Heart left ventricle (tissue), 16 donors: ENCODE measurements around the gene SMARCB1. TPM values are rescaled to one million over a fixed set of nuclear protein-coding genes. Genes with fewer than 3 reads are reported as not detected.
A peak's percentile ranks its signal among the peaks of the same experiment; 100 is the strongest.

Source experiments
- ATAC-seq, 4 donors: fragments of 200-7000 bp; cut with Tn5 transposase; one replicate each; pipeline ENCODE4 v1.9.1; 2020 to 2022; ENCODE audit warnings: moderate library complexity in 4 of 4, mild to moderate bottlenecking in 3 of 4, moderate number of reproducible peaks in 1 of 4
- DNase-seq, 5 donors: peaks; one replicate each; pipeline ENCODE4 v3.0.0-alpha.2; 2020
- H3K27ac ChIP-seq, 12 donors: fragments of 200-600 bp; sonication (generic) in 4 of 12; one replicate each; pipeline versions ENCODE4 v1.5.0 to v1.8.0; 2016 to 2022; ENCODE audit warnings: mild to moderate bottlenecking in 2 of 12
- H3K27me3 ChIP-seq, 9 donors: fragments of 200-600 bp; sonication (generic) in 2 of 9; one replicate each; pipeline versions ENCODE4 v1.5.1 to v1.8.0; 2016 to 2022; ENCODE audit warnings: mild to moderate bottlenecking in 3 of 9
- H3K36me3 ChIP-seq, 9 donors: fragments of 200-600 bp; sonication (generic) in 2 of 9; one replicate each; pipeline versions ENCODE4 v1.5.0 to v1.8.0; 2018 to 2022; ENCODE audit warnings: mild to moderate bottlenecking in 2 of 9
- H3K4me1 ChIP-seq, 12 donors: fragments of 200-600 bp; sonication (generic) in 4 of 12; one replicate each; pipeline versions ENCODE4 v1.5.0 to v1.8.0; 2016 to 2022; ENCODE audit warnings: mild to moderate bottlenecking in 3 of 12
- H3K4me3 ChIP-seq, 12 donors: fragments of 200-600 bp; sonication (generic) in 4 of 12; one replicate each; pipeline versions ENCODE4 v1.5.0 to v1.8.0; 2017 to 2022; ENCODE audit warnings: mild to moderate bottlenecking in 9 of 12, moderate library complexity in 4 of 12
- H3K9me3 ChIP-seq, 12 donors: fragments of 200-600 bp; sonication (generic) in 4 of 12; one replicate each; pipeline versions ENCODE4 v1.5.0 to v1.8.0; 2016 to 2022; ENCODE audit warnings: mild to moderate bottlenecking in 1 of 12
- POLR2A ChIP-seq, 2 donors: fragments of 450-650 bp; IDR thresholded peaks; one replicate each; pipeline ENCODE4 v1.6.1; 2017; ENCODE audit warnings: antibody characterized with exemption in 2 of 2, mild to moderate bottlenecking in 2 of 2, moderate library complexity in 2 of 2
- WGBS, 4 donors: extraction: QIAGEN DNeasy Blood & Tissue Kit in 2 of 4; methylation state at CpG; one replicate each; pipeline versions ENCODE4 v1.1.5 to v1.1.7; 2013 to 2018; 5-methylcytosine and 5-hydroxymethylcytosine counted together
- intact Hi-C, 10 donors: fragments of 100-400 bp; cut with DNase I; formaldehyde crosslinking; loops; one replicate each; pipeline versions ENCODE4 v1.11.1 to v1.14.2; 2022
- polyA plus RNA-seq, 2 donors: library from polyadenylated mRNA; stranded (reverse); fragments of 200-250 nt; gene quantifications; one replicate each; pipeline ENCODE4 v1.2.3, GENCODE V29; 2013
- total RNA-seq, 9 donors: library from RNA; depleted of rRNA in 2 of 9; stranded (reverse); fragments of >200 nt in 2 of 9; fragmentation: NEBNext Ultra II Directional in 3 of 9; extraction: Animal tissue kit (Norgen Biotek cat#: 25700) in 3 of 9; gene quantifications; one replicate each; pipeline versions ENCODE4 v1.1.0 to v1.2.4, GENCODE V29; 2016 to 2023
- TF ChIP-seq, protein P1 (sequence below), 12 donors: fragments of 200-600 bp; sonication (generic) in 4 of 12; IDR thresholded peaks; one replicate each; pipeline versions ENCODE4 v1.5.0 to v1.8.0; 2018 to 2022; ENCODE audit warnings: antibody characterized with exemption in 12 of 12, mild to moderate bottlenecking in 5 of 12
- donor health status: ischemic (EF 13 %, LVEDD 7.1; RV severe dilation, severe dysfunction).
- donor health status: healthy with polysubstance abuse.
- donor health status: DM: no; HTN: yes; CAD: no.
- donor health status: DM: no; HTN: no; CAD: no.
- donor health status: ischemic (EF 25% LVEDD 6.9; RV normal size, moderate dysfunction).
- donor health status: ischemic (EF 25% LVEDD 5.7; RV mildly dilated, moderate dysfunction).
- donor health status: healthy.
- donor health status: DM: yes; HTN: yes; CAD: no.
- donor health status: ischemic (EF 35%, LVEDD 5.7; RV mildly dilated, moderate dysfunction).
- donor health status: nonischemic (EF 11% LVEDD 7.7; RV severe dilation, severe dysfunction).
- donor health status: DM: yes; HTN: yes; CAD: no.
- donor health status: PGD.
- donor health status: ischemic (EF 29% LVEDD 5.4; RV normal size, mild dysfunction).
- donor health status: nonischemic (EF 23%, LVEDD 6.1; RV moderate dilation, normal function).

The SMARCB1 gene
- total and polyA plus RNA-seq, 11 donors: 30.2 to 75.3 (median 45.6) TPM

DNA sequence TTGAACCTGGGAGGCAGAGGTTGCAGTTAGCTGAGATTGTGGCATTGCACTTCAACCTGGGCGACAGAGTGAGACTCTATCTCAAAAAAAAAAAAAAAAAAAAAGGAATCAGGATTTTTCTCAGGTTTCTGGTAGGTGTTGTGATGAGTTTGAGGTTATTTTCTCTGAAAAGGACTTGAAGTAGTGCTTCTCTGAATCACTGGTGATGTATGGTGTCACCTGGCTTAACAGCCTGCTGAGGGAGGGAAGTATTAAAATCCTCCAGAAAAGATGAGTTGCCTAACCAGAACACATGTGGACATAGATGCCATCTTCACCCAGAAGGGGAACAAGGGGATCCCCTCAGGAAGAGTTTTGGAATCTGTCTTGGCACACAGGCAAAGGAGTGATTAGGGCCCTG is 20.1 kb downstream of the SMARCB1 start:
- Histone ChIP-seq H3K27ac (no peak overlapping the region), H3K9me3 (no peaks in the 10 kb centered on the region), H3K36me3 (peaks cover 0 to 99% (median 77%) of the 10 kb centered on the region in 9 donors), H3K4me1 (peaks cover 0 to 5% (median 0%) of the 10 kb centered on the region in 12 donors), H3K4me3 (no peak overlapping the region), H3K27me3 (no peaks in the 10 kb centered on the region)
- ATAC-seq (no peak), DNase-seq (no peak)
- intact Hi-C loops: no loop called here
- 89 to 100% (median 94%) methylated on average over 1 of the region's 1 CpG for whole genome bisulfite sequencing, 4 donors
- TF ChIP-seq POLR2A (IDR thresholded peaks at IDR 0.05): no peak
- TF ChIP-seq, protein P1, sequence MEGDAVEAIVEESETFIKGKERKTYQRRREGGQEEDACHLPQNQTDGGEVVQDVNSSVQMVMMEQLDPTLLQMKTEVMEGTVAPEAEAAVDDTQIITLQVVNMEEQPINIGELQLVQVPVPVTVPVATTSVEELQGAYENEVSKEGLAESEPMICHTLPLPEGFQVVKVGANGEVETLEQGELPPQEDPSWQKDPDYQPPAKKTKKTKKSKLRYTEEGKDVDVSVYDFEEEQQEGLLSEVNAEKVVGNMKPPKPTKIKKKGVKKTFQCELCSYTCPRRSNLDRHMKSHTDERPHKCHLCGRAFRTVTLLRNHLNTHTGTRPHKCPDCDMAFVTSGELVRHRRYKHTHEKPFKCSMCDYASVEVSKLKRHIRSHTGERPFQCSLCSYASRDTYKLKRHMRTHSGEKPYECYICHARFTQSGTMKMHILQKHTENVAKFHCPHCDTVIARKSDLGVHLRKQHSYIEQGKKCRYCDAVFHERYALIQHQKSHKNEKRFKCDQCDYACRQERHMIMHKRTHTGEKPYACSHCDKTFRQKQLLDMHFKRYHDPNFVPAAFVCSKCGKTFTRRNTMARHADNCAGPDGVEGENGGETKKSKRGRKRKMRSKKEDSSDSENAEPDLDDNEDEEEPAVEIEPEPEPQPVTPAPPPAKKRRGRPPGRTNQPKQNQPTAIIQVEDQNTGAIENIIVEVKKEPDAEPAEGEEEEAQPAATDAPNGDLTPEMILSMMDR (IDR thresholded peaks at IDR 0.05): no peak

DNA sequence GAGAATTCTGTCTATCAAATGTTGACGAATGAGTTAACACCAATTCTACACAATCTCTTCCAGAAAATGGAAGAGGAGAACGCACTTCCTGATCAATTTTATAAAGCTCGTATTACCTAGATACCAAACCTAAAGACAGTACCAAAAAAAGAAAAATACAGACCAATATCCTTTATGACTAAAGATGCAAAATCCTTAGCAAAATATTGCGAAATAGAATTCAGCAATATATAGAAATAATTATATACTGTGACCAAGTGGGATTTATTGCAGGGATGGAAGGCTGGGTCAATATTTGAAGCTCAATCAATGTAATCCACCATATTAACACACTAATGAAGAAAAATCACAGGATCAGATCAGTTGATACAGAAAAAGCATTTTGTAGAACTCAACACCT is 25.6 kb downstream of the SMARCB1 start:
- H3K9me3 ChIP-seq: no peaks in the 10 kb centered on the region
- intact Hi-C loops: no loop called here
- H3K27ac ChIP-seq: peak overlapping the region in 1 of 12 donors; percentile 40
- H3K4me1 ChIP-seq: peaks cover 0 to 19% (median 8%) of the 10 kb centered on the region in 12 donors
- H3K27me3 ChIP-seq: no peaks in the 10 kb centered on the region
- H3K4me3 ChIP-seq: no peak overlapping the region
- DNase-seq (no peak), ATAC-seq (no peak)
- no peak for TF ChIP-seq POLR2A (IDR thresholded peaks at IDR 0.05)
- TF ChIP-seq, protein P1 (IDR thresholded peaks at IDR 0.05): no peak
- peaks cover 0 to 90% (median 68%) of the 10 kb centered on the region in 9 donors for H3K36me3 ChIP-seq
- 96 to 97% (median 96%) methylated on average over 4 of the region's 4 CpGs for WGBS, 4 donors

DNA sequence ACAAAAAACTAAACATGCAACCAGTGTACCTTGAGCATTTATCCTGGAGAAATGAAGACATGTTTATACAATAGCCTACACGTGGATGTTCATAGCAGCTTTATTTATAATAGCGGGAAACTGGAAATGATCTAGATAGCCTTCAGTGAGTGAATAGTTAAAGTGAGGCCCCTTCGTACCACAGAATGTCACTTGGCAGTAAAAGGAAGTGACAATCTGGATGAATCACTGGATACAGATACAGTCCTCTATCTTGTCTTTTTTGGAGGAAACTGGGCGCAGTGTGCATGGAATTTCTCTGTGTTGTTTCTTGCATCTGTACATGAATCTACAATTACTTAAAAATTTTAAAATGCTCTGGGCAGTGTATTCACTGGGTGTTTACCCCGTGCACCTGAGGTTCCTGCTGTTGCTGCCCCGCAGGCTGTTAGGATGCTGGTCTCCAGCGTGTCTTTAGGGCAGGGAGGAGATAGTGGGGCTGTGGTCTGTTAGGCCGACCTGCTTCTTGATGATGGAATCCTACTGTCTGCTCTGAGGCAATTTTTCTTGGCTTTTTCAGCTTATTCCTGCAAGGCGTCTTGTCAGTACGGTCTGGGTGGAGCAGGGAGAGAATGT is 28.9 kb downstream of the SMARCB1 start:
- WGBS, 4 donors: 66 to 80% (median 71%) methylated on average over 7 to 10 of the region's 10 CpGs
- H3K9me3 ChIP-seq: no peaks in the 10 kb centered on the region
- peak overlapping the region; percentile 43 to 93 (median 78) for H3K27ac ChIP-seq
- H3K4me1 ChIP-seq: peaks cover 0 to 20% (median 8%) of the 10 kb centered on the region in 12 donors
- intact Hi-C loops: no loop called here
- H3K4me3 ChIP-seq: no peak overlapping the region
- no peak for DNase-seq
- H3K27me3 ChIP-seq: no peaks in the 10 kb centered on the region
- H3K36me3 ChIP-seq: peaks cover 0 to 93% (median 74%) of the 10 kb centered on the region in 9 donors
- TF ChIP-seq POLR2A (IDR thresholded peaks at IDR 0.05): no peak
- TF ChIP-seq, protein P1 (IDR thresholded peaks at IDR 0.05): no peak
- peak in 3 of 4 donors; percentile 10 to 19 (median 14) for ATAC-seq

DNA sequence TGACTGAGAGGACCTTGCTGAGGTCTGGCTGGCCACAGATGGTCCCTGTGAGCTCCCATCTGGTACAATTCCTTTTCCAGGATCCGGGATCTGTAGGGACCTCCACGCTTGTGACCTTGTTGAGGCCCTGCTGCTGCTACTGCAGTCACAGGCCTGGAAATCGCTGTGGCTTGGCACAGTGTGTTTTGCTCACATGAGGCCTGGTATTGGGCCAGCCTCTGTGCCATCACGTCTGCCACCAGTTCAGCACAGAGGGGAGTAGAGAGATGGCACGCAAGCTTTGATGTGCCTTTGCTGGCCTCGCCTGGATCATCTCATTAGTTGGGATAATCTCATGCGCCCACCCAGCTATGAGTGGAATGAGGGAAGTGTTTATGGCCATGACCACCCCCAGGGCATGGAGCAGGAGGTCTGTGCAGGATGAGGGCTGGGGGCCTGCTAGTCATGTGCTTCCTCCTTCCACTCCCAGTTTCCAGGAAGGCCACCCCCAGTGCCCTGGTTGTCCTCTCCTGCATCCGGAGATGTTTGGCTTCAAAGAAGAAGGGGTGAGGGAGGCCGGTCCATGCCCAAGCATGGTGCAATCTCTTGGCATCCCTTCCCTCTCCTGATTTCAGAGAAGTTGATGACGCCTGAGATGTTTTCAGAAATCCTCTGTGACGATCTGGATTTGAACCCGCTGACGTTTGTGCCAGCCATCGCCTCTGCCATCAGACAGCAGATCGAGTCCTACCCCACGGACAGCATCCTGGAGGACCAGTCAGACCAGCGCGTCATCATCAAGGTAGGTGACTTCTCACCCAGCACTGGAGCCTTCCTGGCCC is 29.6 kb downstream of the SMARCB1 start:
- H3K4me3 ChIP-seq: no peak overlapping the region
- peak overlapping the region; percentile 43 to 93 (median 78) for H3K27ac ChIP-seq
- H3K4me1 ChIP-seq: peaks cover 0 to 24% (median 8%) of the 10 kb centered on the region in 12 donors
- H3K36me3 ChIP-seq: peaks cover 0 to 93% (median 74%) of the 10 kb centered on the region in 9 donors
- no peak for TF ChIP-seq POLR2A (IDR thresholded peaks at IDR 0.05)
- TF ChIP-seq, protein P1 (IDR thresholded peaks at IDR 0.05): no peak
- ATAC-seq: peak; percentile 90 to 98 (median 92)
- no peaks in the 10 kb centered on the region for H3K27me3 ChIP-seq
- 63 to 76% (median 68%) methylated on average over 11 to 18 of the region's 18 CpGs for WGBS, 4 donors
- no peaks in the 10 kb centered on the region for H3K9me3 ChIP-seq
- intact Hi-C loops: no loop called here
- DNase-seq: peak in 4 of 5 donors; percentile 59 to 84 (median 72)
